Testis (tissue), 2 donors: ENCODE measurements around the gene LRRTM3.

Experiments used
- CTCF ChIP-seq, 3 experiments: fragments of 450-650 bp in 2 of 3; fragments of 200-600 bp in 1 of 3; sonication (generic) in 1 of 3; IDR thresholded peaks; one replicate each; pipeline ENCODE4 v1.5.1; 2016 to 2019; ENCODE audit warnings: antibody characterized with exemption in 3 of 3, mild to moderate bottlenecking in 2 of 3, moderate library complexity in 1 of 3
- POLR2A ChIP-seq: fragments of 450-650 bp; IDR thresholded peaks from one replicate; pipeline ENCODE4 v1.6.1; 2017; ENCODE audit warnings: antibody characterized with exemption, mild to moderate bottlenecking, moderate library complexity

GRCh38 chr10:66925373-66925772, 463 bp upstream of the LRRTM3 start:
- no peak for TF ChIP-seq CTCF (IDR thresholded peaks at IDR 0.05)
- no peak for TF ChIP-seq POLR2A
